ENCODE data around the gene TTC28. TPM values are rescaled to one million over a fixed set of nuclear protein-coding genes. Genes with fewer than 3 reads are reported as not detected.

The TTC28 gene
- total and polyA plus RNA-seq, 2 donors (not counting 1 experiment from before 2014, with no cell fraction given), result 8.2 to 31.4 TPM

- H3K36me3 ChIP-seq (ENCODE audit: control insufficient read depth, insufficient read depth, low read length), result no peaks in the 10 kb centered on the region
- H3K4me3 ChIP-seq (replicated peaks in 1 of 4; ENCODE audit: control extremely low read depth in 1 of 4, insufficient read depth in 1 of 4, low read depth in 3 of 4, low read length in 4 of 4), result no peak overlapping the region
- H2AFZ ChIP-seq (ENCODE audit: low read length), result no peak overlapping the region
- H3K4me1 ChIP-seq (ENCODE audit: control insufficient read depth, extremely low read depth, insufficient read depth, low read length), result no peaks in the 10 kb centered on the region
- no peaks in the 10 kb centered on the region for H3K9me3 ChIP-seq (ENCODE audit: control insufficient read depth, insufficient read depth, low read depth, low read length)
- no peak overlapping the region for H3K9ac ChIP-seq (ENCODE audit: insufficient read depth, low read length)
- no peak for DNase-seq (ENCODE audit: low read depth in 2 of 2)
- no peak overlapping the region for H3K27ac ChIP-seq (ENCODE audit: insufficient read depth, low read length)
- no peaks in the 10 kb centered on the region for H3K79me2 ChIP-seq (ENCODE audit: control insufficient read depth, insufficient read depth, low read length)
- H3K27me3 ChIP-seq (ENCODE audit: control insufficient read depth, insufficient read depth, low read length), result no peaks in the 10 kb centered on the region
- H4K20me1 ChIP-seq (ENCODE audit: control insufficient read depth, extremely low read depth, insufficient read depth, low read length), result peaks cover 2% of the 10 kb centered on the region
- TF ChIP-seq EZH2 (IDR thresholded peaks at IDR 0.05; ENCODE audit: low read length, missing control alignments), result no peak
- TF ChIP-seq, protein P1, sequence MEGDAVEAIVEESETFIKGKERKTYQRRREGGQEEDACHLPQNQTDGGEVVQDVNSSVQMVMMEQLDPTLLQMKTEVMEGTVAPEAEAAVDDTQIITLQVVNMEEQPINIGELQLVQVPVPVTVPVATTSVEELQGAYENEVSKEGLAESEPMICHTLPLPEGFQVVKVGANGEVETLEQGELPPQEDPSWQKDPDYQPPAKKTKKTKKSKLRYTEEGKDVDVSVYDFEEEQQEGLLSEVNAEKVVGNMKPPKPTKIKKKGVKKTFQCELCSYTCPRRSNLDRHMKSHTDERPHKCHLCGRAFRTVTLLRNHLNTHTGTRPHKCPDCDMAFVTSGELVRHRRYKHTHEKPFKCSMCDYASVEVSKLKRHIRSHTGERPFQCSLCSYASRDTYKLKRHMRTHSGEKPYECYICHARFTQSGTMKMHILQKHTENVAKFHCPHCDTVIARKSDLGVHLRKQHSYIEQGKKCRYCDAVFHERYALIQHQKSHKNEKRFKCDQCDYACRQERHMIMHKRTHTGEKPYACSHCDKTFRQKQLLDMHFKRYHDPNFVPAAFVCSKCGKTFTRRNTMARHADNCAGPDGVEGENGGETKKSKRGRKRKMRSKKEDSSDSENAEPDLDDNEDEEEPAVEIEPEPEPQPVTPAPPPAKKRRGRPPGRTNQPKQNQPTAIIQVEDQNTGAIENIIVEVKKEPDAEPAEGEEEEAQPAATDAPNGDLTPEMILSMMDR (conservative IDR thresholded peaks at IDR 0.05 in 1 of 2, IDR thresholded peaks at IDR 0.05 in 1 of 2; ENCODE audit: low read depth in 1 of 2, low read length in 2 of 2), result no peak
- no peak overlapping the region for H3K4me2 ChIP-seq (ENCODE audit: extremely low read depth, insufficient read depth, low read length)
These were observed 347.9 kb downstream of the TTC28 start for GRCh38 chr22:28331695-28332094.

DNA sequence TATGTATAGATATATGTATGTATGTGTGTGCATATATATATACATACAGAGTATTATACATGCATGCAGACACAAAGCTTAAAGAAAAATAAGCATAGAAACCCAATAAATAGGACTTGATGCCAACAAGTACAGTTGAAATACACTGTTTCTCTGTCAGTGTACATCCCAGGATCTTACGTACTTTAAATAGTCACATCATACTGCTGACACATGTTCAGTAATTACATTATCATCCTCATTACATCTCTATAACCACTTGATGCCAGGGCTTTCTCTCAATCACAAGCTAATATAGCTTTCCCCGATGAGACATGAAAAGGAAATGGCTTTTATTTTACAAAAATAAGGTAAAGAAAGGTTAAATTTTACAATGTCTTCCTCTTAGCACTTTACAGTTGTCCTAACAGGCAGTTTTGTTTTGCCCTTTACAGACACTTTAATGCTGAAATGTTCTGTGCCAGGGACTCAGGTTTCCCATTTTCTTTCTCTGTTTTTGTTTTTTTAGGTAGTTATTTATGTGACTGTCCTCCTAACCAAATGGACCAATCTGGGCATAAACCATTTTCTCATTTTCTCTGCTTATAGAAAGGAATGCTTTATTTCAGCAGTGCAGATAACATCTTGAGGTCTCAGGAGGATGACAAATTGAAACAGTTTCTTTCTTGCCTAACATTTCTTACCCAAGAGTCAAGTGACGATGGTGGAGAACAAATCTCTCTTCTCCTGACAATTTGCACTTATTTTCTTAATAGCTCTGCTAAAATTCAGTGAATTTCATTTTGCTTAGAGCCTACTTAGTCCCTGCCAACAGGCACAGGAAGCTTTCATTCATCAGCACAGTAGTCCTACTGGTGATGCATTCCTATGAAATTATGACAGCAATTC lies 350.2 kb downstream of the TTC28 start:
- peak; percentile 30 to 81 for DNase-seq (ENCODE audit: low read depth in 2 of 2)

GRCh38 chr22:28328756-28329155 lies 350.9 kb downstream of the TTC28 start:
- H3K4me3 ChIP-seq (replicated peaks in 1 of 4; ENCODE audit: control extremely low read depth in 1 of 4, insufficient read depth in 1 of 4, low read depth in 3 of 4, low read length in 4 of 4), result no peak overlapping the region
- TF ChIP-seq EZH2 (IDR thresholded peaks at IDR 0.05; ENCODE audit: low read length, missing control alignments), result no peak
- TF ChIP-seq, protein P1 (conservative IDR thresholded peaks at IDR 0.05 in 1 of 2, IDR thresholded peaks at IDR 0.05 in 1 of 2; ENCODE audit: low read depth in 1 of 2, low read length in 2 of 2), result no peak
- H3K9ac ChIP-seq (ENCODE audit: insufficient read depth, low read length), result no peak overlapping the region
- no peaks in the 10 kb centered on the region for H3K4me1 ChIP-seq (ENCODE audit: control insufficient read depth, extremely low read depth, insufficient read depth, low read length)
- peaks cover 2% of the 10 kb centered on the region for H4K20me1 ChIP-seq (ENCODE audit: control insufficient read depth, extremely low read depth, insufficient read depth, low read length)
- H2AFZ ChIP-seq (ENCODE audit: low read length), result no peak overlapping the region
- H3K27me3 ChIP-seq (ENCODE audit: control insufficient read depth, insufficient read depth, low read length), result no peaks in the 10 kb centered on the region
- H3K4me2 ChIP-seq (ENCODE audit: extremely low read depth, insufficient read depth, low read length), result no peak overlapping the region
- H3K27ac ChIP-seq (ENCODE audit: insufficient read depth, low read length), result no peak overlapping the region
- no peaks in the 10 kb centered on the region for H3K9me3 ChIP-seq (ENCODE audit: control insufficient read depth, insufficient read depth, low read depth, low read length)
- no peaks in the 10 kb centered on the region for H3K36me3 ChIP-seq (ENCODE audit: control insufficient read depth, insufficient read depth, low read length)
- DNase-seq (ENCODE audit: low read depth in 2 of 2), result peak in 1 of 2 donors; percentile 37
- H3K79me2 ChIP-seq (ENCODE audit: control insufficient read depth, insufficient read depth, low read length), result no peaks in the 10 kb centered on the region

More for the DNA sequence above, 350.2 kb downstream of the TTC28 start:
- H2AFZ ChIP-seq (ENCODE audit: low read length), result no peak overlapping the region
- H3K79me2 ChIP-seq (ENCODE audit: control insufficient read depth, insufficient read depth, low read length), result no peaks in the 10 kb centered on the region
- no peaks in the 10 kb centered on the region for H3K4me1 ChIP-seq (ENCODE audit: control insufficient read depth, extremely low read depth, insufficient read depth, low read length)
- no peak overlapping the region for H3K4me2 ChIP-seq (ENCODE audit: extremely low read depth, insufficient read depth, low read length)
- no peak for TF ChIP-seq EZH2 (IDR thresholded peaks at IDR 0.05; ENCODE audit: low read length, missing control alignments)
- TF ChIP-seq, protein P1 (conservative IDR thresholded peaks at IDR 0.05 in 1 of 2, IDR thresholded peaks at IDR 0.05 in 1 of 2; ENCODE audit: low read depth in 1 of 2, low read length in 2 of 2), result no peak
- no peaks in the 10 kb centered on the region for H3K36me3 ChIP-seq (ENCODE audit: control insufficient read depth, insufficient read depth, low read length)
- H3K4me3 ChIP-seq (replicated peaks in 1 of 4; ENCODE audit: control extremely low read depth in 1 of 4, insufficient read depth in 1 of 4, low read depth in 3 of 4, low read length in 4 of 4), result no peak overlapping the region
- no peaks in the 10 kb centered on the region for H3K9me3 ChIP-seq (ENCODE audit: control insufficient read depth, insufficient read depth, low read depth, low read length)
- no peak overlapping the region for H3K9ac ChIP-seq (ENCODE audit: insufficient read depth, low read length)
- H3K27ac ChIP-seq (ENCODE audit: insufficient read depth, low read length), result no peak overlapping the region
- no peaks in the 10 kb centered on the region for H3K27me3 ChIP-seq (ENCODE audit: control insufficient read depth, insufficient read depth, low read length)
- peaks cover 2% of the 10 kb centered on the region for H4K20me1 ChIP-seq (ENCODE audit: control insufficient read depth, extremely low read depth, insufficient read depth, low read length)
